HG03432 (cell line): ENCODE measurements around the gene SPAG16.
"Not testable (repeated sequence)": the region's sequence is repeated elsewhere in the genome, so short reads cannot be mapped to it uniquely, and the experiment has no call there.

Experiments used
- ATAC-seq: cut with Tn5 transposase; IDR thresholded peaks from one replicate; pipeline ENCODE4 v1.9.1; 2021; ENCODE audit warnings: mild to moderate bottlenecking, moderate library complexity; ENCODE audit not compliant: unreplicated experiment

Gene SPAG16

GRCh38 chr2:213266421-213266820 is 17.8 kb upstream of the SPAG16 start:
- ATAC-seq: no peak

GRCh38 chr2:213271947-213272346 is 12.3 kb upstream of the SPAG16 start:
- ATAC-seq: no peak

- ATAC-seq: no peak
Observed at GRCh38 chr2:213274143-213274542, 10.1 kb upstream of the SPAG16 start.

DNA sequence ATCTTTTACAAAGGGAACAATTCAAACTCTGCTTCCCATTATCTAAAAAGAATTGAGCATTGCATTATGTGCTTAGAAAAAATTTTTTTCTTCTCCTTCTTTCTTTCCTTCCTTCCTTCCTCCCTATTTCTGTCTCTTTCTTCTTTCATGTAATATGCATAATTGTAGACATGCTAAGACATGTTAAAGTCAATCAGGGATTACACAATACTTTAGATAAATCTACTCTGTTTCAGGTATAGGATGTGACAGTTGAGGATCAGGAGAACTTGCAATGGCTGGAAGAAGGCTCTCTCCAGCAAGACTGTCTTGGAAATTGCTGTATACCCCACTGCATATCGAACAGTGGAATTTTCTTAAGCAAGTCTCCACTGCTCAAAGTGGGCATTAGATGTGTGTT is 9.0 kb upstream of the SPAG16 start:
- ATAC-seq: no peak

DNA sequence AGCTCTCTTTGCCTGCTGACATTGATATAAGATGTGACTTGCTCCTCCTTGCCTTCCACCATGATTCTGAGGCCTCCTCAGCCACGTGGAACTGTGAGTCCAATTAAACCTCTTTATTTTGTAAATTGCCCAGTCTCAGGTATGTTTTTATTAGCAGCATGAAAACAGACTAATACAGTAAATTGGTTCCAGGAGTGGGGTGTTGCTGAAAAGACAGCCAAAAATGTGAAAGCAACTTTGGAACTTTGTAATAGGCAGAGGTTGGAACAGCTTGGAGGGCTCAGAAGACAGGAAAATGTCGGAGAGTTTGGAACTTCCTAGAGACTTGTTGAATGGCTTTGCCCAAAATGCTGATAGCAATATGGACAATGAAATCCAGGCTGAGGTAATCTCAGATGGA is 7.1 kb upstream of the SPAG16 start:
- ATAC-seq: not testable (repeated sequence)

- ATAC-seq: no peak
Observed at GRCh38 chr2:213279116-213279620, 5.1 kb upstream of the SPAG16 start.

DNA sequence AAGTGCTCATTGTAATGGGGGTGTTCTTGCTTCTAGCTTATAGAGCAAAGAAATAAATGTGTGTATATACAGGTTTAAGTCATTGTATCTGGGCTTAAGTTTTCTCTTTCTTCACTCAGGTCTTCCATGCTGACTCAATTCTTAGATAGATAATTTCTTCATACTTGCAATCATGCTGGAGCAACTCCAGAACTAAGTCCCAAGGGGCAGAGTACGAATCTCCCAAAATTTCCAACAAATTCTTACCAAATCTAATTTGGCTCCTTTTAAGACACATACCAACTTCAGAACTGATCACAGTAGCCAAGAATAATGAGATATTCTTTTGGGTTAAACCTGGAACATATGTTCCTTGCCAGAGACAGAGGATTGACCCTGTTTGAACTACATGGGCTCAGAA is 4.3 kb upstream of the SPAG16 start:
- no peak for ATAC-seq

DNA sequence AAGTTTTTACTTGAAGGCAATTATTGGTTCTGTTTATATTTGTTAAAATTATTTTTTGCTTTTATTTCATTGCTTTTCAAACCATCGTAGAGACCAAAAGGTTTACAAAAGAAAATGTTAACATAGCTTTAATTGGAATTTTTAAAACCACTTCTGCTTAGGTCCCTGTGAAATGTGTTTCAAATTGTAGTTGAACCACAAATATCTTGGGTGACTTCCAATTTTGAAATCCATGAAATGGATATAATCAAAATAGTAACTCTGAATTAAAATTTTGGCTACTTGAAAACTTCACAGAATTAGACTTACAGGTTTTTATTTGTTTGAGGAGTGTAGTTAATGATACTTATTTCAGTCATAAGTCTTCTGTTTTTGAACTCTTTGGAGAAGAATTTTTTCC is 3.1 kb upstream of the SPAG16 start:
- no peak for ATAC-seq

DNA sequence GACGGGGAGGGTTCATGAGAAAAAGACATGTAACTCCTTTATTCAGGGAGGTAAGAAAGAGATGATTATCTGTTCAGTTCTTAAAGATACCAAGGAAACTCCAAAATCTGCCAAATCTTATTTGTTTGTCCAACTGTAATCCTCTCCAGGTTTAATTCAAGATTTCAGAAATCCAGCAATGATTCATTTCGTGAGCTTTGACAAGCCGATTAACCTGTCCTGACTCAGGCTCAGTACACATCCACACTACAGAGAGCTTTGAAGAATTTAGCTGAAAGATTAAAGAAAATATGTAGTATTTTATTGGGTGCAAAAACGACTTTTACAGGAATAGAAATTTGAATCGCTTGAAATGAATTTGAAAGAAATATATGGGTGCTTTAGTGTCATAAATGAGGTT is 1.1 kb downstream of the SPAG16 start:
- ATAC-seq: no peak

GRCh38 chr2:213286161-213286560 is 1.9 kb downstream of the SPAG16 start:
- ATAC-seq: no peak

DNA sequence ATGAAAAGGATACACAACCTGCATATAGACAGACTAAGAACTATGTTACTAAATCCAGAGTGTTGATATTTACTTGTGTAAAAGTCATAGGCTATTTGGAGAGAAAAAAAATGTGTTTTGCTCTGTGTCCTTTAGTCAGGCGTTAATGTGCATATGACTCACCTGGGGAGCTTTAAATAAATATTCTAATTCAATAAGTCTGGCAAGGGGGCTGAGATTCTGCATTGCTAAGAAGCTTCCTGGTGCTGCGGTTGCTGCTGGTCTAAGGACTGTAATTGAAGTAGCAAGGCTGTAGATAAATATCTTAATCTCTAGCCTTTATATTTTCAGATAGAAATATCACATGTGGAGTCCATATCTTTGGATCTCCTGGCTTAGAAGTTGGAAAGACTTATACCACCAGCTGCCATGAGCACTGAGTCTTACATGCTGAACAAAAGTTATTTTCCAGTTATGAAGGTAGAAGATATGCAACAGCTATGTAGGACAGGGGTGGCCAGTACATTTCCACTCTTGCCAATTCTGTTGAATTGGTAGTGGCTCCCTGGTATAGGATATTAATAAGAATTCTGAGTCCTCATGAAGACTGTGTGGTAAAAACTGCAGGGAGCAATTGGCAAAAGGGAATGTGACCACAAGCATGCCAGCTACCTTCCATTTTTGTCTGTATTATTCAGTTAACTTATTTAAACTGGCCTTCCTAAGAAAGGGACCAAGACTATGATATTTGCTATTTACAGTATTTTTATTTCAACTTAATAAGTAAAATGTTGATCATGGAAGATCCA is 4.8 kb downstream of the SPAG16 start:
- no peak for ATAC-seq

DNA sequence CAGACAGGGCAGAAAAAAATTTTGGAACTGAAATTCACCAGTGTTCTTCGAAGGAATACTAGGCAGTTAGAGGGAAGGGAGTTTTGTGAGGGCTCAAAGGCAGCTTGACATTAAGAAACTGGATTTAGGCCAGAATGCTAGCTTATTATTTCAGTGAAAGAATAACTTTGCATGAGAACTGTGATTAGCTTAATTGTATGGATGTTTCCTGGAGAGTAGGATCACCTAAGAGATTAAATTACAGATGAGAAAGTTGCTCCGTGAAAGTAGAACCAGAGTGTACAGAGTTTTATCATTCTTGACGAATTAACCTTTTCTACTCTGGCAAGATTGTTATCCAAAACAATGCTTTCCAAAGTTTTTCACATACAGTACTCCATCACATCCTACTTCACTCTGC is 6.2 kb downstream of the SPAG16 start:
- no peak for ATAC-seq

DNA sequence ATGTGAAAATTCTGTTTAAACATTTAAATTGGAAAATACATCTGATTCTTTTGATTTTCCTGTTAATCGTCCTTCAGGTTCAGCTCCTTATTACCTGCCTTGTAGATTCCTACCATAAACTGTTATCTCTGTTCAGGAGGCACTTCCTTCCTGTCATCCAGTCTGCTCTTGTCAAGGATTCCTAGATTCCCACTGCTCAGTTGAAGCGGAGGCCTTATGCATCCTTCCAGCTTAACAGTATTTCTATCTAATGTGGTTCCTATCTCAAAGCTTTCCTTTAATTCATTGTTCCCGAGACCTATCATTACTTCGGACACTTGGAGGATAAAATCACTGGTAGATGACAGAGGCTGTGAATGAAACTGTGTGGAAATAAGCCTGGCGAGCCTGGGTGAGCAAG is 12.0 kb downstream of the SPAG16 start:
- ATAC-seq: no peak

GRCh38 chr2:213306316-213306942 is 22.2 kb downstream of the SPAG16 start:
- ATAC-seq: no peak

- peak; percentile 63 for ATAC-seq
Observed at GRCh38 chr2:213315168-213315876, 31.1 kb downstream of the SPAG16 start.

DNA sequence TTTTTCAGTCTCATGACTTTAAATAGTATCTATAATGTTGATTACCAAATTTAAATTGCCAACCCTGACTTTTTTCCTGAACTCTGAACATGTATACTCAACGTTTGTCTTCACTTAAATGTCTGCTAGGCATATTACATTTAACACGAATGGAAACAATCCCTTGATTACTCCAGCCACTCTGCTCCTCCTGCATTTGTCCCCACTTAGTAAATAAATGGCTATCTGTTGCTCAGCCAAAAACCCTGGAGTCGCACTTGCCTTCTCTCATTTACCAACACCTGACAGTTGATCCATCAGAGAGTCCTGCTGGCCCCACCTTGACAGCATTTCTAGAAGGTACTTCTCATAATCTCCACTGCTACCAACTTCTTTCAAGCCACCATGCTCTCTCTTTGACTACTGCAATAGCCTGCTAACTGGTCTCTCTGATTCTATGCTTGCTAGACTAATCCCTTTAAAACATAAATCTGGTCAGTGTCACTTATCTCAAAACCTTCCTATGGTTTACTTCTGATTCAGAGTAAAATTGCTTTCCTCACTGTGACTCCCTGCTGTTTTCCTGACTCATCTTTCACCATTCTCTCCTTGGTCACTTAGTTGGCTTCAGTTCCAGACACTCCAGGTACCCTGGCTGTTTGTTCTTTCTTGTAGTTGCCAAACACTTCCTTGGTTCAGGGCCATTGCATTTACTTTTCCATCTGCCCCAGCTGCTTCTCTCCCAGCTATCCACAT is 31.9 kb downstream of the SPAG16 start:
- no peak for ATAC-seq

DNA sequence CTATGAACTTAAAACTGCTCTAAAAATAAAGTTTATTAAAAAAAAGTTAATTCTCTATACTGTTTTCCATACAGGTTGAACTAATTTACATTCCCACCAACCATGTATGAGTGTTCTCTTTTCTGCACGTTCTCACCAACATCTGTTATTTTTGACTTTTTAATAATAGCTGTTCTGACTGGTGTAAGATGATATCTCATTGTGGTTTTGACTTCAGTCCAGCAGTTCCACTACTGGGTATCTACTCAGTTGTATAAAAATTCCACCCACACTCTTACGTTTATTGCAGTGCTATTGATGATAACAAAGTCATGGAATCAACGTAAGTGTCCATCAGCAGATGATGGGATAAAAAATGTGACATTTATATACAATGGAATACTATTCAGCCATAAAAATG is 33.7 kb downstream of the SPAG16 start:
- no peak for ATAC-seq

- no peak for ATAC-seq
Observed at GRCh38 chr2:213320604-213321003, 36.3 kb downstream of the SPAG16 start.

GRCh38 chr2:213336253-213336770 is 52.0 kb downstream of the SPAG16 start:
- ATAC-seq: no peak

DNA sequence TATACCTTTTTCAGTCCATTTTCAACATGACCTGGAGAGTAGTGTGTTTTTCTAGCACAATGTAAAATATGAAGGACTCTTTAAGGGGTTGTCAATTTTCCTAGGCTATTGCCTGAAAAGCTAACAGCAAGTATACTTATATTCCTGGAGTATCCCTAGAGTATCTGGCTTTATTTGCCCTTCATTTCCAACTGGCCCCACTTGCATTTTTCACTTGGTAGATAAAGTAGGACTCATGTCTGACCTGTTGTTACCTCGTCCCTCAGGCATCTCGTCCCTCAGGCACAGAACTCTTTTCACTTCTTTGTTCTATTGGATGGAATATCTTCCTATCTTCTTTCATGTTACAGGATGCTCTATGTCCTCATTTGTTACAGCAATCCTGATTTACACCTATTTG is 69.2 kb downstream of the SPAG16 start:
- ATAC-seq: no peak

DNA sequence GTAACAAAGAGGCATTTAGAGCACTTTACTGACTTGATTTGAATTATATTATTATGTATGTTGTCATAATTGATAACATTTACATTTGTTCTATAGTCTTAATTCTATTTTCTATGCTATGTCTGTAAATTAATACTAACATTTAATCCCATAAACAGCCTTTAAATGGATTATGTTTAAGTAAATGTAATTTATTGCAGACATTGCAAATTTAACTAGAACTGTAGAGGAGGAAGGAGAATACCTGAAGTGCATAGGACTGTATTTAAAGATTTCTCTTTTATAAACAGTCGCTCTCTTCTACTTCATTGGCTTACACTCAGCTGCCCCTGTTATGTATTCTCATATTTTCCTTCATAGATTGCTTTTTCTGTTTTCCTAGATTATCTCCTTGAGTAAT is 92.4 kb downstream of the SPAG16 start:
- ATAC-seq: no peak
